GM20431 (cell line): ENCODE measurements around the gene ARPC2.

Source experiments
- in situ Hi-C: fragments of 300-500 bp; cut with MseI, MboI; formaldehyde crosslinking; loops from one replicate; pipeline ENCODE4 v1.15.0; 2020; ENCODE audit warnings: low sequenced_read_pairs; ENCODE audit not compliant: unreplicated experiment

ARPC2 gene

GRCh38 chr2:218301176-218301819, 84.3 kb downstream of the ARPC2 start:
- in situ Hi-C loops: loop anchor here (10.0 kb wide), 1 partner anchor 54 kb away; the partner anchor contains the start of gene CATIP
